Measurements from ENCODE around the gene CASKIN1.
A peak's percentile ranks its signal among the peaks of the same experiment; 100 is the strongest.
"Not testable (repeated sequence)": the region's sequence is repeated elsewhere in the genome, so short reads cannot be mapped to it uniquely, and the experiment has no call there.

The CASKIN1 gene

DNA sequence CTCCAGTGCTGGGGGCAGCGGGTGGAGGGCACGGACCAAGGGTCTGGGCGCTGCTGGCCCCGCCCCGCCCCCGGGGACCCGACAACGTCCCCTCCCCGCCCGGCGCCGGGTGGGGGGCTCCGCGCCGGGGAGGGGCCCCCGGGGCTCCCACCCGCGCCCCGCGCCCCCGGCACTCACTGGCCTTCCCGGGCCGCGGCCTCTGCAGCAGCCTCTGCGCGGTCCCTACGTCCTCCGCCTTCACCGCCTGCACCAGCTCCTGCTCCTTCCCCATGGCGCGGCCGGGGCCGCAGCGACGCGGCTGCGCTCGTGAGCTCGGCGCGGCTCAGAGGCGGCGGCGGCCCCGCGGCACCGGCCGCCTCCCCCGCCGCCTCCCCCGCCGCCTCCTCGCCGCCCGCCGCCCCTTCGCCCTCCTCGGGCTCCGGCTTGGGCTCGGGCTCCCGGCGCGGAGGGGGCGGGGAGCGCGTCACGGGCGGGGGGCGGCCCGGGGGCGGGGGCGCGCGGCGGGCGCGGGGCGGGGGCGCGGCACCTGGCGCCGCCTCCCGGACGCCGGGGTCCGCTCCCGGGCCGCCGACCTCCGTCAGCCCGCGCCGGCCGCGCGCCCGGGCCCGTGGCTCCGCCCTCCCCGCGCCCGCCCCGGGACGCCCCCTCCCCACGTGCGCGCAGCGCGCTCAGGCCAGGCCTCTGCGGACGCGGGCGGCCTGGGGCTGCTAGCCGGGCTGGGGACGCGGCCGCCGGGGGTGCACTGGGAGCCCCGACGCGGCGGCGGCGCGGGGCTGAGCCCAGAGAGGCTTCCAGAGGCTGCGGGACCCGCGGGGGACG lies at the start of gene CASKIN1:
CASKIN1 (minus strand) TSS at position 444 of the 819 bp plus-strand sequence; CDS start at position 271, 173 bp downstream.
- no peak for DNase-seq

GRCh38 chr16:2244926-2245795 lies 48.8 kb upstream of the CASKIN1 start:
- no peak for DNase-seq

- no peak for DNase-seq
Measured at GRCh38 chr16:2244301-2244700, 47.9 kb upstream of the CASKIN1 start.

DNA sequence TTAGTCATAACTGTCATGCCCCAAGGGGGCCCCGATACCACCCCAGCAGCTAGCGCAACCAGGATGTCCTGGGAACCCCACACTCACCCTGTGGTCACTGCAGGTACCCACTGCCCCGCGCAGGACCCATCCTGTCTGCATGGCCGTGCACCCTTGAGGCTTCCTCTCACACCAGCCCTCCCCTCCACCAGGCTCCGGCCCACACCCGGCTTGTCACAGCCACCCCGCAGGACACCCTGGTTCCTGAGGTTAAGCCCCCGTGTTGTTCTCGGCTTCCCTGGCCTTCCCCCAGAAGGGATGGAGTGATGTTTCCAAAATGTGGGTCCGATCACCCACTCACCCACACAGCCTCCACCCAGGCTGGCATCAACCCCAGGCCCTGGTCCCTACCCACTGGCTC lies 47.4 kb upstream of the CASKIN1 start:
- DNase-seq: no peak

DNA sequence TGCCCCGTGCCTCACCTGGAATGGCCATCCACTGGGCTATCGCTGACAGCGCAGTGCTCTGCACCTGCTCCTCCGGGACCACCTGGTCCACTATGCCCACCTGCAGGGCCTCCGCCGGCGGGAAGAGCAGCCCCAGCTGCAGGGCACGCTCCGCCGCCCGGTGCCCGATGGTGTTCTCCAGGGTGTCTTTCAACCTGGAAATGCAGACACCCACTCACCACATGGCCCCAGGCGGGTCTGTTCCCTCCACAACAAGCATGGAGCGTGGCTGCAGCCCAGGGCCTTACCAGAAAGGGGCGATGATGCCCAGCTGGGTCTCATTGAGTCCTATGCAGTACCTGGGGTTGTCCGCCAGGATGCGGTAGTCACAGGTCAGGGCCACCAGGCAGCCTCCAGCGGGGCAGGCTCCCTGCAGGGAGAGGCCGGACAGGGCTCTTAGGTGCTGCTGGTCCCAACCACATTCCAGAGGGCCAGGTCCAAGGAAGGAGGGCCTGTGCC lies 46.7 kb upstream of the CASKIN1 start:
- DNase-seq: peak in 1 of 2 experiments; percentile 1

DNA sequence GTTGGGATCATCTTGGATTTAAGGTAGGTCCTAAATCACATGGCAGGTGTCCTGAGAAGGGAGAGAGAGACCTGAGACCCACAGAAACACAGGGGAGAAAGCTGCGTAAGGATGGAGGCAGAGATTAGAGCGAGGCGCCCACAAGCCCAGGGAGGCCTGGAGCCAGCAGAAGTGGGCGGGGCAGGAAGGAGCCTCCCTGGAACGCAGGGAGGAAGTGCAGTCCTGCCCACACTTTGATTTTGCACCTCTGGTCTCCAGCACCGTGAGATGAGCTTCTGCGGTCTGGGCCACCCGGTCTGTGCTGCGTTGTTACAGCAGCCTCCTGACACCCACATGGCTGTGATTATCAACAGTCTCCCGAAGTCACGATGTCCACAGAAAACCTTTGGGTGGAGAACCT lies 46.2 kb upstream of the CASKIN1 start:
- DNase-seq: no peak

GRCh38 chr16:2240331-2240730 lies 43.9 kb upstream of the CASKIN1 start:
- not testable (repeated sequence) for DNase-seq

- no peak for DNase-seq
Measured at GRCh38 chr16:2238838-2239675, 42.7 kb upstream of the CASKIN1 start.

DNA sequence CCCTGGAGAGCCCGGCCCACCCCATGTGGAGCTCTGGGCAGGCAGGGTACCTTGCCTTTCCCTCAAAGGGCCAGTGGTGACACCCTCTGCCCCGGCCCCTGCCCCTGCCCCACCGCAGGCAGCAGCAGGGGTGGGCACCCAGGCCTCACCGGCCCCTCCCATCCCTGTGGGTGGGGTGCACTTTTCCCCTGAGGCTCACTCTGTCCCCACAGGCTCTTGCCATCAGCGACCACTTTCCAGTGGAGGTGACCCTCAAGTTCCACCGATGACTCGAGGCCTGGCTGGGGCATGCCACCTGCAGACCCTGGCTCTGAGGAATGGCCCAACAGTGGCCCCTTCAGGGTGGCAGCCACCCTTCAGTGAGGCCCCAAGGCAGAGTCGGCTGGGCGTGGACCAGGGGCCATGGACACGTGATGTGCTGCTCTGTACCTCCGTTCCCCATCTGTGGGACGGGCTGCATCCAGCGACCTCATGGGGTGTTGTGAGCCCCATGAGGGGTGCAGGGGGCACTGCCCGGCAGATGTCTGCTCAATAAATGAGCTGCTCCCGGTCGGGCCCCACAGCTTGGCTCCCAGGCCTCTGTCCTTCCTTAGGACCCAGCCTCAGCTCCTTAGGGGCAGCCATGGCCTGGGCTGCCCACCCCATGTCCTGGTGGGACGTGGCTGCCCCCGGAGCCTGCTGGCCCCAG lies 41.9 kb upstream of the CASKIN1 start:
- DNase-seq: no peak

GRCh38 chr16:2237493-2238149 lies 41.2 kb upstream of the CASKIN1 start:
- no peak for DNase-seq

- DNase-seq: no peak
Measured at GRCh38 chr16:2237102-2237482, 40.7 kb upstream of the CASKIN1 start.

- no peak for DNase-seq
Measured at GRCh38 chr16:2236337-2237101, 40.1 kb upstream of the CASKIN1 start, which contains the start of gene DNASE1L2. DNASE1L2 (plus strand) TSS chr16:2236444; CDS start chr16:2236817, 373 bp downstream.

GRCh38 chr16:2235695-2236336 lies 39.4 kb upstream of the CASKIN1 start:
- DNase-seq: no peak

GRCh38 chr16:2235234-2235651 lies 38.8 kb upstream of the CASKIN1 start:
- DNase-seq: no peak

- DNase-seq: no peak
Measured at GRCh38 chr16:2234813-2235170, 38.4 kb upstream of the CASKIN1 start.

- DNase-seq: no peak
Measured at GRCh38 chr16:2233872-2234812, 37.7 kb upstream of the CASKIN1 start.

- no peak for DNase-seq
Measured at GRCh38 chr16:2233046-2233775, 36.8 kb upstream of the CASKIN1 start.

Data from AML-193 (cell line).